Stimulated activated CD8-positive, alpha-beta memory T cell treated with anti-CD3 and anti-CD28 coated beads, Interleukin-2, amount 100 ng/mL, for 1 hour (primary cell): ENCODE measurements around the gene SYTL3.
"Not testable (repeated sequence)": the region's sequence is repeated elsewhere in the genome, so short reads cannot be mapped to it uniquely, and the experiment has no call there.

Source experiments
- DNase-seq, 2 donors: peaks; one replicate each; pipeline ENCODE4 v3.0.0-alpha.2; 2020; ENCODE audit warnings: low read depth in 2 of 2

Gene SYTL3

GRCh38 chr6:158773581-158774449 is 124.0 kb downstream of the SYTL3 start:
- DNase-seq: no peak

GRCh38 chr6:158774717-158775449 is 125.0 kb downstream of the SYTL3 start:
- no peak for DNase-seq

DNA sequence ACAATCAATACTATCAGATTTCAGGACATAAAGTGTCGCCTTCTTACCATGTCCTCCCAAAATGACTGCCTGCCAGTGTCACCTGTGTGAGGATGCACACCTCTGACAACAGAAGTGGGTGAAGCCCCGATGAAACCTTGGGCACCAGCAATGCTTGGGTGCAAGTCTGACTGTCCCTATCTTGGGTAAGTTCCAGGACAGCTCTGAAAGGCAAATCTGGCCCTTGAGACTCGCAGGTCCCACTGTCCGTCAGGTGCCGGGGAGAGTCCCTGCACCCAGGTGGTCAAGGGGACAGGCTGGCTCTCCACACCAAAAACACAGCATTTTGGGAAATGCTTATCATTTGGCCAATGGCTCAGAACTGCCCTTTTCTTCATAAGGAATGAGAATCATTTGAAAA is 126.0 kb downstream of the SYTL3 start:
- DNase-seq: no peak

- no peak for DNase-seq
Measured at GRCh38 chr6:158776737-158777136, 126.9 kb downstream of the SYTL3 start.

GRCh38 chr6:158777510-158777909 is 127.7 kb downstream of the SYTL3 start:
- no peak for DNase-seq

- no peak for DNase-seq
Measured at GRCh38 chr6:158778005-158778527, 128.2 kb downstream of the SYTL3 start.

GRCh38 chr6:158780246-158780884 is 130.5 kb downstream of the SYTL3 start:
- DNase-seq: no peak

DNA sequence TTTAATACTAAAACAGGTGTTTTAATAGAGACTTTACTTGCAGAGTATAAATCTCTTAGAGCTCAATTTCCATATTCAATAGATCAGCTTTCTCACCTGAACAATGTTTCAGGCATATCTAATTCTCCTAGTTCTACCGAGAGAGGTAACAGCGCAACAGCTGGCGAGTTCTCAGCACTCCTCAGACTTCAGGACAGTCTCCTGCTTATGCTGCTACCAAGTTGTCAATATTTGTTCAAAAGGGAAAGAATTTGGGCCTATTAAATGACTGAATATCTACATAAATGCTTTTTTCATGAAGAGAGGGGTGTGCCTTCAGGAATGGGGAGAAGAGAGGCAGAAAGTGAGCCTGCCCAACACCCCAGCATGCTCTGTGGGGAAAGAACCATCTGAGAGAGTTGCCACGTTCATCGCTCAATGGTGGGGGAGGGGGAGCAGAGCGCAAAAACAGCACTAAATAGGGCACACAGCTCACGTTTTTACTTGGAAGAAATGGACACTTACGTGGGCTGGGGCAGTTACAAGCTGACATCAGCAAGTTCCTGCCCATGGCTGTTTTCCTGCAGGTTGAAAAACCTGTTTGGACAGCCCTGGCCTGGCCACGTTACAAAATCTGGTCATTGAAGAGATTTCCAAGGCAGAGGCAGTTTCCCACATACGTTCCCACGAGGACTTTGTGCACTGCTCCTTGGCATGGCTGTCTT is 131.3 kb downstream of the SYTL3 start:
- no peak for DNase-seq

DNA sequence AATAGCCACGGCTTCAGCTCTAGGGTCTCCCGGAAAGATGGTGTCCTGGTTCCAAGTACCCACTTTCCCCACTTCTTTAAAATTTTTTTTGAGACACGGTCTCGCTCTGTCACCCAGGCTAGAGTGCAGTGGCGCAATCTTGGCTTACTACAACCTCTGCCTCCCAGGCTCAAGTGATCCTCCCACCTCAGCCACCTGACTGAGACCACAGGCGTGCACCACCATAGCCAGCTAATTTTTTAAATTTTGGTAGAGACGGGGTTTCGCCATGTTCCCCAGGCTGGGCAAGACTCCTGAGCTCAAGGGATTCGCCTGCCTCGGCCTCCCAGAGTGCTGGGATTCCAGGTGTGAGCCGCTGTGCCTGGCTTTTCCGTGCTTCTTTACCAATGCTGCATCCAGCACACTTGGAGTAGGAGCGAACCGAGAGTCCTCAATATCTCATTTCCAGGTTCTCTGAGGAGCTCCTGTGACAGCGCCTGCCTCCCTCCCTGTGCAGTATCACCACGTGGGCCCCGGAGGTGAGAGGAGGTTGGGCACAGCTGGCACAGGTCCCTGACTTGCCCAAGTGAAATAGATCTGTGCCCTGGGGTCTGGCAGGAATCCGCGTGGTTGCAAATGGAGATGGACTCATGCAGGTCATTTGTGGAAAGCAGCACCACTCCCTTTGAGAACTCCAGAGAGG is 132.0 kb downstream of the SYTL3 start:
- no peak for DNase-seq

GRCh38 chr6:158782432-158783166 is 132.7 kb downstream of the SYTL3 start:
- DNase-seq: no peak

DNA sequence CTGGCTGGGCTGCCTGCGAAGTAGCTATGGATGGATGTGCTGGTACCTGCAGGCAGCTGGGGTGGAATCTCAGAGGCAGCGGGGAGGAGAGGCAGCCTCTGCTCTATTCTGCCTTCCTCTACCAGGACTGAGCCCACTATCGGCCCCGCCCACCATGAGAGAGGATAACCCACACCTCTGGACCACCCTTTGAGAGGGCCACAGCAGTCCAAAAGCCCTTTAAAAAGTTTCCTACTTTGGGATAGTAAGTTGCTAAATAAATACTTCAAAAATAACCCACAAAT is 133.3 kb downstream of the SYTL3 start:
- DNase-seq: no peak

- no peak for DNase-seq
Measured at GRCh38 chr6:158783851-158784250, 134.0 kb downstream of the SYTL3 start.

GRCh38 chr6:158784505-158784904 is 134.7 kb downstream of the SYTL3 start:
- DNase-seq: no peak

- no peak for DNase-seq
Measured at GRCh38 chr6:158785036-158785435, 135.2 kb downstream of the SYTL3 start.

- DNase-seq: no peak
Measured at GRCh38 chr6:158786645-158787304, 136.9 kb downstream of the SYTL3 start.

DNA sequence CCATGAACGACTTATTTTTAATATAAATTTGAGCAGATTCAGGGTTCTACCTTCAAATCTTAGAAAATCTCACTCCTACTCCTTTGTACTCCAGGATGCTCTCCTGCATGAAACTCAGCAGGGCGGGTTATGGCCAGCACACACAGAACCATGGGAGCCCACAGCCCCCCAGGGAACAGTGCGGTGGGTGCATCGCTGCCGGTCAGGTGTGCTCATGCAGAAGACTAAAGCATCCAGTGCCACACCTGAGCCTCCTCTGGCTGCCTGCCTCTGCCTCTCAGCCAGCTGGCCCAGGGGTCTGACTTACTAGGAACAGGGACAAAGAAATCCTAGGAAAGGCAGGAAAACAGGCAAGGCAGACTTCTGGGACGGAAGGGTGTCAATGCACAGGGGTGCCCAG is 137.5 kb downstream of the SYTL3 start:
- DNase-seq: no peak

DNA sequence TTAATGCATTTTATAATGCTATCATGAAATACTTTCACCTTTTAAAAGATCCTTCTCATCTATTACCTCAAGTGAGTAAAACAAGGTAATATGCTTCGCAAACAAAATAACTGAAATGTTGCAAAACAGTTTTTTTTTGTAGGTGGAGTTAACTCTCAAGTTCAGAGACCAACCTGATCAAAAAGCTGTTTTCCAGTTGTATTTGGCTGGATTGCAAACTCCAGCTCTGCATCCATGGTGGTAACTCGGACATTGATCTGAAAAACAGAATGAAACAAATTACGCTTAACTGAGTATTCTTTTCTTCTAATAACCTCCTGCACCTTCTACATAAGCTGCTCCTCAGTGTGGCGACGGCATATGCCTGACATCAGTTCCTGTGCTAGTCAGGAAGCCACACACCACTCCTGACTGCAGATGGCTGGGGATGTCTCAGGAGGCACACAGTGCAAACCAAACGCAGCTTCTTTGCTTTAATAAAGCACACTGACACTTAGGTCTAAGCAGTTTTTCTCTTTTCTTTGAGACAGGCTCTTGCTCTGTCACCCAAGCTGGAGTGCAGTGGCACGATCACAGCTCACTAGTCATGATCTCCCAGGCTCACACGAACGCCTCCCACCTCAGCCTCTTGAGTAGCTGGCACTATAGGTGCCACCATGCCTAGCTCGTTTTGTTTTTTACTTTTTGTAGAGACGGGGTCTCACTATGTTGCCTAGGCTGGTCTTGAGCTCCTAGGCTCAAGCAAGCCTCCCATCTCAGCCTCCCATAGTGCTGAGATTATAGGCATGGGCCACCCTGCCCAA is 139.5 kb downstream of the SYTL3 start:
- no peak for DNase-seq

DNA sequence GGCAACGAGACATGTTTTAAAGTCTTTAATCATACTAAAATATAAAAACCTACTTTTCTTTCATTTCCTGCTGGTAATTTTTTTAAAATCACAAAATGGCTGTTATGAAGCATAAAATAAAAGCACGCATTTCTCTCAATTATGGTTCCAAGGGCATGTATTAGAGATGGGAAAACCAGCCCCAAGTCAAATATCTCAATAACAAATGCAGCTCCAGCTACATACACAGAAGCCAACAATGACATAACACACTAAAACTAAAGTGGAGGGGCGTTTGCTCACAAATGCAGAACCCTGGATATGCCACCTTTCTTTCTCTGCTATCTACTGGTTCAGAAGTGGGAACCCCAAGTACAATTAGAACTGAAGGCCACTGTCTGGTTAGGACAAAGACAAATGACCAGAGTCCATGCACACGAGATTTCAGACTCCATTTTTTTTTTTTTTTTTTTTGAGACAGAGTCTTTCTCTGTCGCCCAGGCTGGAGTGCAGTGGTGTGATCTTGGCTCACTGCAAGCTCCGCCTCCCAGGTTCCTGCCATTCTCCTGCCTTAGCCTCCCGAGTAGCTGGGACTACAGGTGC is 141.5 kb downstream of the SYTL3 start:
- no peak for DNase-seq

DNA sequence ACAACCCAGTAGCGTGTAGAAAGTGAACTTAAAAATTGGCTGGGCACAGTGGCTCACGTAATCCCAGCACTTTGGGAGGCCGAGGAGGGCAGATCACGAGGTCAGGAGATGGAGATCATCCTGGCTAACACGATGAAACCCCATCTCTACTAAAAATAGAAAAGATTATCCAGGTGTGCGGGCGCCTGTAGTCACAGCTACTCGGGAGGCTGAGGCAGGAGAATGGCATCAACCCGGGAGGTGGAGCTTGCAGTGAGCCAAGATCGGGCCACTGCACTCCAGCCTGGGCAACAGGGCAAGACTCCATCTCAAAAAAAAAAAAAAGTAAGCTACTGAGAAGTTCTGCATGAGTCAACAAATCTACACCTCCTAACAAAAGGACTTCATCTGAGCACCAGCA is 142.7 kb downstream of the SYTL3 start:
- not testable (repeated sequence) for DNase-seq
